ENCODE data around the gene XPR1. TPM values are rescaled to one million over a fixed set of nuclear protein-coding genes. Genes with fewer than 3 reads are reported as not detected.

XPR1 gene
- total RNA-seq, 1 experiment from 2014 or later: 31.9 TPM

DNA sequence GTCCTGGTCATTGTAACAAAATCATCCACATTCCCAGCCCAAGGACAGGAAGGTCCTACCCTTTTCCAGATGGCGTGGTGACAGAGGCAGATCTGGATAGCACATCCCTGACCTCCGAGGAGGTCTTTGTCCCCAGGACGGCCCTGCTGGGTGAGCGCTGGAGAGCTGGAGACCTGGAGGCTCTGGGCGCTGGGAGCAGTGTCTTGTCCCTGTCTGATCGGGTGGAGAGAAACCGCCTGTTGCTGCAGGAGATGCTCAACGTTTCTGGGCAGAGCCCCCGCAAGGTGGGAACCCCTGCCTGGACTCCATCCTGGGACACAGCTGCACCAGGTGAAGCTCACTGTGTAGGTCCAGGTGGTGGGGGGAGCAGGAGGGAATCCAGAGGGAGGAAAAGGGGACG, 284.9 kb downstream of the XPR1 start:
- DNase-seq (ENCODE audit: low read depth): no peak

DNA sequence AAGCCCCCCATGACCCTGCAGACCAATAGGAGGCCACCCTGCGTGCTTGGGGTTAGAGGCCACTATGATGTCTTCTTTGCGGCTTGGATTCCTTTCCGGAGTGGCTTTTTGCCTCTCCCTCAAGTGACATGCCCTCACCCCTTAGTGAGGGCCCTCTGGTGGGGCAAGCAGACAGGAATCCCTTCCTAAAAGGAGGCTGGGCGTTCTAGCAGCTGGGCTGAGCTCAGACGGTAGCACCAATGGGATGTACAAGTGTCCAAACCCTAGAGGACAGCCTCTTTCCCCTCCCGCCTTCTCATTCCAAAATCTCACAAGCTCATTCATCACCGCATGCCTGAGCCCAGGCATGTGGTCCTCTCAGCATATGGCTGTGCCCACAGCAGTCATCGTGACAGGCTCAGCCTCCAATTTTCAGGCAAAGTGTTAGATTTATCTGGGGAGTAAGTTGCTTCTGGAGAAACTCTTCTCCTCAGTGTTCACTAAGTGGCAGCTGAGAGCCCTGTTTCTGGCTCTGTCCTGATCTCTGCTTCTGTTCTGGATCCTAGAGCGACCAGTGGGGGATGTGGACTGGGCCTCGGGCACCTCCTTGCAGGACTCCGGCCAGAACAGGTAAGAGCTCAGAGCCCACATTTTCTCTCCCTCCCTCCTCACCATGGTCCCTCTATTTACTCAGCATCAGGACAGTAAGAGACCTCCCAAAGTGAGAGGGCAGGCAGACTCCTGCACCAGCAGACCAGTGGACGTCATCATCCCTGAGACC, 285.7 kb downstream of the XPR1 start:
- DNase-seq (ENCODE audit: low read depth): no peak

GRCh38 chr1:180918519-180918918, 286.7 kb downstream of the XPR1 start:
- no peak for DNase-seq (ENCODE audit: low read depth)

DNA sequence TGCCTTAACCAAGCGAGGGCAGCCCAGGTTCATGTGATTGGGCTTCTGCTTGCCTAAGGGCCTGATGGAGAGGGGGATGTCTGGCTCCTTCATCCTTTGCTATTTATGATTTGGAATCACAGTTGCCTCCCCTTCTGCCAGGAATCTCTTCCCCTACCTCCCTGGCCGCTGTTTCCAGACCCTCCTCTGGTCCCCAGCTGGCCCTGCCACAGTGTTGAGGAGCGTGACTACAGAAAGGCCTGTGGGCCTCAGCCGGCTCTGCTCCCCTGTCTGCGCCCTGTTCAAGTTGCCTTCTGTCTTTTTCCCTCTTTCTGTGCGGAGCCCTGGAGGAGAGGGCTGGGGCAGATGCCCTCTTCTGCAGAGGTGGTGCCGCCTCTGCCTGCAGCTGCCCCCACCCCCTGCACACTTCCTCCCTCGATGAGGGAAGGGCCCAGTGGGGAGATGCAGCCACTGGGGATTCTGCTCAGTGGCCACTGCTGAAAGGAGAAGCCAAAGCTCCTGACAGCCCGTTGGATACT, 287.4 kb downstream of the XPR1 start:
- no peak for DNase-seq (ENCODE audit: low read depth)

- no peak for DNase-seq (ENCODE audit: low read depth)
Measured at GRCh38 chr1:180920193-180920592, 288.4 kb downstream of the XPR1 start.

GRCh38 chr1:180920702-180921101, 288.9 kb downstream of the XPR1 start:
- DNase-seq (ENCODE audit: low read depth): no peak

DNA sequence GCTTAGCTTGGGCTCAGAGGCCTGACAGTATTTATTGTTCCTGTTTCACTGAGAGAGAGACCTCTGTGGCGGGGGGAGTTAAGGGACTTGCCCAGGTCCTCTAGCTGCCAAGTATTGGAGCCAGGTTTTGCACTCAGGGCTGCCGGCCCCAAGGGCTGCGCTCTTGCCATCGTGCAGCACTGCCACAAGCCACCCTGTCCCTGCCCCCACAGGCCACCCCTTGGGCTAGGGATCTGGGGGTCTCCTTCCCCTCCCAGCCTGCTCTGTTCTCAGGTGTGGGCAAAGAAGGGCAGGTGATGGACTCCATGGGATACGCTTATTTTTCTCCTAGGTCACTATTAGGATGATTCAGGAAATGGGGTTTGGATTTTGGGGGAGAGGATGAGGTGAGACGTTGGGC, 289.6 kb downstream of the XPR1 start:
- DNase-seq (ENCODE audit: low read depth): no peak

DNA sequence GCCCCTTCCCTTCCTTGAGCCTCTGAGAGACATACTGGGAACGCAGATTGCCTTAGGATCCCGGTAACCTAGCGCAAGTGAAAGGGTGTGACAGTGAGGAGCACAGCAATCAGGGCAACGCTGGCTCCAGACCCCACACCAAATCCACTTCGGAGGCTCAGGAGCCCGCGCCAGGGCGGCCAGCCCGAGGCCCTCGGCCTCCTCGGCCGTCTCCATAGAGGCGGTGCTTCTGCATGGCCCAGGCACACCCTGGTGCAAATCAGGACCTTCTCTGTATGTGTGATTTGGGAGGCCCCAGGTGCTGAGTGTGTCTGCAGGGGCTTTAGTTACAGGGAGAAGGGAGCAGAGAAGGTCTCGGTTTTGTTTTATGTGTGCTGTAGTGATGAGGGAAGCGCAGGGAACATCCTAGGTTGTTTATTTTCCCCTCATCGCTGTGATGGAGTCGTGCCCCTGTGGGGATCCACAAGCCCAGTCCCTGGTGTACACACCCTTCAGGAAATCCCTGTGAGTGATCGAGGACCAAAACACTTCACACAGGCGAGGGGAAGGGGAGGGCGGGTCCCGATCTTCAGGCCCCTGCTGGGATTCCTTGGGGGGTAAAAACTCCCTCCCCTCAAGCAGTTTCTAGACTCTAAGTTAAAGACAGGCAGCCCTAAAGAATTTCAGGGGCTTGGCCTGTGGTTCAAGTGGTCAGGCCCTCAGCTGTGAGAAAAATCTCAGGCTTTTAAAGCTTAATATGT, 290.2 kb downstream of the XPR1 start:
- no peak for DNase-seq (ENCODE audit: low read depth)

DNA sequence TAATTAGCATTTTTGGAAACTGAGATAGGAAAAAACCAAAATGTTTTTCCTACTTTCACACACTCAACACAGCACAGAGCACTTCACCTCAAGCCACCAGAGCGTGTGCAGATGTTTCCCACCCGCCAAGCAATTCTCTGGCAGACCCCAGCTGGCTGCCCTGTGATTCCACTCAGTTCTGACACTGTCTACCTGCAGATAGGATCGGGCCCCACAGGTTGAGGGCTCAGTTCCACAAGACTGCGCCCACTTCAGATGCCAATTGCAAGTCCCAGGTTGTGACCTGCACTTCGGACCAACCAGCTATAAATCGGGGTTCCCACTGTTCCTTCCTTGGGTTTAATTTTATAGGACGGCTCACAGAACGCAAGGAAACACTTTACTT, 290.8 kb downstream of the XPR1 start:
- no peak for DNase-seq (ENCODE audit: low read depth)

DNA sequence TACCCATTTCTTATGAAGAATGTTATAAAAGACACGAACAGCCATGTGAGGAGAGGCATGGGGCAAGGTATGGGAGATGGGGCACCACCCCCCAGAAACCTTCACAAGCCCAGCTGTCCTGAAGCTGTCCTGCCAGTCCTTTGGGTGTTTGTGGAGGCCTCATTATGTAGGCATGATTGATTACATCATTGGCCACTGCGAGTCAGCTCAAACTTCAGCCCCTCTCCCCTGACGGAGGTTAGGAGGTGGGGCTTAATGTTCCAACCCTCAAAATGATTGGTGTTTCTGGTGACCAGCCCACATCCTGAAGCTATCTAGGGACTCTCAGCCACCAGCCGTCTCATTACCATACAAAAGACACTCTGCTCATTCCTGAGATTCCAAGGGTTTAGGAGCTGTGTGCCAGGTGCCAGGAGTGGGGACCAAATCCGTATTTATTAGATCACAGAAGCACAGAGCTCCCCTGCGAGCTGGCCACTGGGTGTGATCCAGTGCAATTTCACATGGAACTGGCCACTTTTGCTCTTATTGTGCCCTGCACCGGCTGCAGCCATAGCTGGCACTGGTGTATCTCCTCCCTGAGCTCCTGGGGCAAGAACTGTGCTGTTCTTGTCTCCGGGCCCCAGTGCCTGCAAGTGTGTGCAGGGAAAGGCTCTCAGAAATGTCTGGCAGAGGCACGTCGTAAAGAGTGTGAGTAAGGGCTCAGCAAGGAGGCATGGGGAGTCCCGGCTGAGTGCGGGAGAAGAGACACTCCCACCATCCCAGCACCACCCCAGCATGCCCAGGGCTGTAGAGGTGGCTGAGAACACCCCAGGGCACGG, 291.4 kb downstream of the XPR1 start:
- DNase-seq (ENCODE audit: low read depth): peak; percentile 77

DNA sequence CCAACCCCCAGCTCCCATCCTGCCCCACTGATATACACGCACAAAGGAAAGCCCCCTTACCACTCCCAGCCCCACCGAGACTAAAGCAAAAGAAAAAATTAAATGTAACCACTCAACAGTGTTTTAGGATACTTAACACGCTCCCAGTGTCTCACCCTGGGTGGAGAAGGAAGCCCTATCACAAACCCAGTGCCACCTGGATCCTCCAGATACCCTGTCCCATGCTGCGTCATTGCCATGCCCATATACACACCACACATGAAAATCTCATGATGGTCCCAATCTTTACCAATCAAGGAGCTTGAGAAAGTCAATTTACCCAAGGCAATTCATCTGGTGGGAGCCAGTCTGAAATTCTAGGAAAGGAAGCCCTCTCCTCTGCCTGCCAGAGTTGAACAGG, 292.1 kb downstream of the XPR1 start:
- DNase-seq (ENCODE audit: low read depth): no peak

GRCh38 chr1:180924939-180925338, 293.1 kb downstream of the XPR1 start:
- DNase-seq (ENCODE audit: low read depth): no peak

GRCh38 chr1:180925471-180926051, 293.7 kb downstream of the XPR1 start:
- DNase-seq (ENCODE audit: low read depth): no peak

GRCh38 chr1:180926164-180926981, 294.6 kb downstream of the XPR1 start:
- peak; percentile 86 for DNase-seq (ENCODE audit: low read depth)

GRCh38 chr1:180927348-180927747, 295.5 kb downstream of the XPR1 start:
- no peak for DNase-seq (ENCODE audit: low read depth)

DNA sequence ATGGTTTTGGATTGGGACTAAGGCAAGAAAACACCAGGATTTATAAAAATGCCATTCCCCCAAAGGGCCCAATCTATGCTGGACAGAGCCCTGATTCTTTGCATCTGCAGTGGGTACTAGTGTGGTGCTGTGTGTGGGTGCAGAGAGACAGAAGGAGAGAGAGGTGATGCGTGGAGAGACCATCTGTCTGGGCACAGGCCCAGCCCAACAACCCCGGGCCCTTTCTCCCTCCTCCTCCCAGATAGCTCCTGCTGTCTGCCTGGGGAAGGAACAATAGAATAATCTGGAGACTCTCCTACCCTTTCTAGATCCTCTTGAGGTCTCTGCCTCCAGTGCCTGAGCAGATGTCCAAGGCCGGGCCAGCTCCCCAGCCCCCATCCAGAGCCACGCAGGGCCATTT, 296.0 kb downstream of the XPR1 start:
- no peak for DNase-seq (ENCODE audit: low read depth)

- DNase-seq (ENCODE audit: low read depth): no peak
Measured at GRCh38 chr1:180928331-180929230, 296.8 kb downstream of the XPR1 start.

DNA sequence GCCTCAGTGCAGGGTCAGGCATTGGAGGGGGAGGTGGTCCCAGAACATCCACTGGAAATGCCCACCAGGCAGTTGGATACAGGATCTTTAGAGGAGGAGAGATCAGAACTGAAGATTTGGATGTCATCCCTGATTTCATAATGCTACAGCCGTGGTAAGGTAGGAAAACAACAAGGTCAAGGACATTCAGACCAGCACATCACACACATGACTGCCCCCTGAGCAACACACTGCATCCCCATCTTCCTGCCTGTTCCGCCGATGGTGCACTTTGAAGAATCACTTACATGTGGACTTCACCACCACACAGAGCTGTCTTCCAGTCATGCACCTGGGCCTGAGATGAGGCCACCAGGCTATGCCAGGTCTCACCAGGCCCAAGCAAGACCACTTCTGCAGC, 297.6 kb downstream of the XPR1 start:
- DNase-seq (ENCODE audit: low read depth): no peak

DNA sequence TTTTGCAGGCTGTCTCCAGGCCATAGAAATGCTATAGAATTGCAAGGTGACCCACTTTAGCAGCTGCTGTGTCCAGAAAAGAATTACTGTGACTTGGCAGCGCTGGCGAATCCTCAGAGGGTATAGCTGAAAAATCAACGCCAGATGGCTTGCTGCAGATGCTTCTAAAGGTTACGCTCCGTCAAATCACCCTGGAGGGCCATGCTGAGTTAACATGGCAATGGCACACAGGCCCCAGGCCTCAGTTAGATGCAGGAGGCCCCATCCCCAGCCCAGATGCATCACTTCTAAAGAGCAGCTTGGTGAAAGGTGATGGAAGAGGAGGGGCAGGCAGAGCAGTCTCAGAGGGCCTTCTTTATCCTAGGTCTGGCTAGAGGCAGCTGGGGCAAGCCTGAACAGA, 298.9 kb downstream of the XPR1 start:
- DNase-seq (ENCODE audit: low read depth): no peak

DNA sequence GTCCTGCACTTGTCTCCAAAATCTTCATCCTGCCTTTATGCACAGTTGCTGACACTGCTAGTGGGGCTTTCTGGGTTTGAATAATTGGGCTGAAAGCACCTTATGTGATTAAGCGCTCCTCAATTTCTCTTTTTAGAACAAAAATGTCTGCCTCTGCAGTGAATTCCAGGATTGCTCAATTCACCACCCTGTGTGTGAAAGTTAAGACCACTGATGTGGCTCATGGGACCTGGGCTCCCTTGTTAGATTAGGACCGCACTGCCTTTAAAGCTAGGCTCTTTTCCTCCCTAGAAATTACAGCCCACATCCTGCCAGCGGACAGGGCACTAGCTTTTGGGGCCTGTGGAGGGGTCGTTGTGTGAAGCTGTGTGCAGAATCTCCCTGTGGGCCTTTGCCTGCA, 299.7 kb downstream of the XPR1 start:
- no peak for DNase-seq (ENCODE audit: low read depth)
